ENCODE data around the gene PFKFB4. TPM values are rescaled to one million over a fixed set of nuclear protein-coding genes. Genes with fewer than 3 reads are reported as not detected.

The PFKFB4 gene
- total and polyA plus RNA-seq, 2 of the 8 experiments (the other 6 are each of a cell fraction or from before 2014, with no cell fraction given): 10.7 to 20.1 TPM

GRCh38 chr3:48588230-48588629 lies 31.6 kb upstream of the PFKFB4 start:
- no peak overlapping the region for H2AFZ ChIP-seq (ENCODE audit: low read length)
- TF ChIP-seq TEAD4 (IDR thresholded peaks at IDR 0.05; ENCODE audit: low read depth, low read length): no peak
- TF ChIP-seq CREB1 (IDR thresholded peaks at IDR 0.05): no peak
- TF ChIP-seq, protein P1, sequence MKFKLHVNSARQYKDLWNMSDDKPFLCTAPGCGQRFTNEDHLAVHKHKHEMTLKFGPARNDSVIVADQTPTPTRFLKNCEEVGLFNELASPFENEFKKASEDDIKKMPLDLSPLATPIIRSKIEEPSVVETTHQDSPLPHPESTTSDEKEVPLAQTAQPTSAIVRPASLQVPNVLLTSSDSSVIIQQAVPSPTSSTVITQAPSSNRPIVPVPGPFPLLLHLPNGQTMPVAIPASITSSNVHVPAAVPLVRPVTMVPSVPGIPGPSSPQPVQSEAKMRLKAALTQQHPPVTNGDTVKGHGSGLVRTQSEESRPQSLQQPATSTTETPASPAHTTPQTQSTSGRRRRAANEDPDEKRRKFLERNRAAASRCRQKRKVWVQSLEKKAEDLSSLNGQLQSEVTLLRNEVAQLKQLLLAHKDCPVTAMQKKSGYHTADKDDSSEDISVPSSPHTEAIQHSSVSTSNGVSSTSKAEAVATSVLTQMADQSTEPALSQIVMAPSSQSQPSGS (IDR thresholded peaks at IDR 0.05; ENCODE audit: low read length): no peak
- no peak for TF ChIP-seq POLR2A (IDR thresholded peaks at IDR 0.05; ENCODE audit: control extremely low read depth in 1 of 2, low read depth in 2 of 2, low read length in 2 of 2)
- TF ChIP-seq GABPA (IDR thresholded peaks at IDR 0.05; ENCODE audit: borderline replicate concordance, insufficient read depth, low read length): no peak

More at GRCh38 chr3:48588230-48588629, 31.6 kb upstream of the PFKFB4 start:
- H4K8ac ChIP-seq (ENCODE audit: extremely low read depth, insufficient read depth, low read length): 0 out of 2 replicates have a peak overlapping the region, but pooled peaks have one; percentile 16
- no peak overlapping the region for H2BK120ac ChIP-seq (replicated peaks; ENCODE audit: low read depth, low read length)
- no peak overlapping the region for H2BK12ac ChIP-seq (ENCODE audit: low read depth, low read length)
- H3K27ac ChIP-seq (ENCODE audit: low read depth, low read length): no peak overlapping the region
- no peak overlapping the region for H3K18ac ChIP-seq (ENCODE audit: extremely low read depth, low read length)
- no peak overlapping the region for H2AK5ac ChIP-seq (ENCODE audit: low read depth, low read length)
- H3K4me1 ChIP-seq (replicated peaks in 1 of 4; ENCODE audit: control insufficient read depth in 3 of 4, insufficient read depth in 4 of 4, low read length in 3 of 4): peaks cover 0 to 6% (median 0%) of the 10 kb centered on the region in 4 experiments; a peak in 1 of 7 replicates
- no peak overlapping the region for H2BK20ac ChIP-seq (ENCODE audit: low read length)
- no peaks in the 10 kb centered on the region for H4K20me1 ChIP-seq (replicated peaks in 1 of 2; ENCODE audit: control insufficient read depth in 1 of 2, insufficient read depth in 2 of 2, low read length in 2 of 2)
- H2BK5ac ChIP-seq (ENCODE audit: low read depth, low read length): no peak overlapping the region
- no peaks in the 10 kb centered on the region for H3K79me2 ChIP-seq (ENCODE audit: control insufficient read depth in 1 of 2, insufficient read depth in 2 of 2, low read length in 2 of 2)
- no peak overlapping the region for H3K56ac ChIP-seq (replicated peaks; ENCODE audit: insufficient read length, low read depth, low read length)
- no peaks in the 10 kb centered on the region for H3K23me2 ChIP-seq (ENCODE audit: low read depth, low read length)
- no peak overlapping the region for H4K91ac ChIP-seq (replicated peaks; ENCODE audit: insufficient read length, low read length)
- no peaks in the 10 kb centered on the region for H3K79me1 ChIP-seq (ENCODE audit: low read depth, low read length)
- no peaks in the 10 kb centered on the region for H3K36me3 ChIP-seq (ENCODE audit: control insufficient read depth in 2 of 4, insufficient read depth in 4 of 4, low read length in 3 of 4)
- FAIRE-seq (no peak), DNase-seq (ENCODE audit: low read depth in 1 of 2, low spot score in 2 of 2) (no peak)
- H3K4me2 ChIP-seq (ENCODE audit: insufficient read depth in 1 of 2, low read depth in 2 of 2, low read length in 2 of 2): no peak overlapping the region
- 90% methylated on average over 14 of the region's 15 CpGs; no CpG with 5 or more reads in 1 of the 2 experiments for WGBS, 2 experiments (ENCODE audit: extremely low coverage in 1 of 2, insufficient coverage in 1 of 2, insufficient read length in 1 of 2, insufficient replicate concordance in 2 of 2, low coverage in 1 of 2, low lambda C conversion rate in 2 of 2, missing lambda C conversion rate in 1 of 2)
- H4K5ac ChIP-seq (ENCODE audit: insufficient read length, low read depth, low read length): no peak overlapping the region
- no peaks in the 10 kb centered on the region for H3K27me3 ChIP-seq (replicated peaks in 1 of 4; ENCODE audit: control insufficient read depth in 3 of 4, extremely low read depth in 1 of 4, insufficient read depth in 3 of 4, low read length in 3 of 4)
- no peak overlapping the region for H3K14ac ChIP-seq (ENCODE audit: insufficient read length)
- POLR2A ChIA-PET (ENCODE audit: partially characterized antibody): interaction anchor here (0.8 to 2.7 kb wide), 8 partner anchors 10 to 152 kb away, joined by 3 to 16 read pairs (median 4); partner anchors contain the start of genes SLC26A6 and UQCRC1
- H3K9ac ChIP-seq (replicated peaks in 1 of 4; ENCODE audit: extremely low read depth in 1 of 4, low read depth in 3 of 4, low read length in 3 of 4): no peak overlapping the region
- no peak overlapping the region for H3K4me3 ChIP-seq (ENCODE audit: extremely low read depth in 1 of 4, insufficient read depth in 2 of 4, low read depth in 3 of 4, low read length in 4 of 4)
- CTCF ChIA-PET (ENCODE audit: partially characterized antibody): interaction anchor here (0.7 to 2.9 kb wide), 5 partner anchors 10 to 155 kb away, joined by 3 to 10 read pairs (median 4); partner anchors contain the start of gene SLC26A6
- H3K23ac ChIP-seq (ENCODE audit: insufficient read length): no peak overlapping the region
- H3K4ac ChIP-seq (replicated peaks; ENCODE audit: insufficient read length, low read depth, low read length): no peak overlapping the region
- H3K9me3 ChIP-seq (ENCODE audit: insufficient read depth in 2 of 2, low read depth in 1 of 2, low read length in 1 of 2): no peaks in the 10 kb centered on the region
- H2BK15ac ChIP-seq (ENCODE audit: low read length): no peak overlapping the region

All from H1 (cell line).